Astrocyte of the spinal cord (primary cell): Measurements from ENCODE around the gene PTPRU.
"Not testable (repeated sequence)": the region's sequence is repeated elsewhere in the genome, so short reads cannot be mapped to it uniquely, and the experiment has no call there.

Source experiments
- DNase-seq: peaks from one replicate; pipeline ENCODE4 v3.0.0; 2011; ENCODE audit warnings: low read depth, low spot score
- H3K4me3 ChIP-seq: 2 replicates; pipeline ENCODE4 v1.5.1; 2011; ENCODE audit warnings: low read depth, mild to moderate bottlenecking, low read length, moderate library complexity
- in situ Hi-C: cut with HindIII; loops from 2 replicates; pipeline ENCODE4 v1.10.0; 2017; ENCODE audit warnings: low sequenced_read_pairs
- TF ChIP-seq, protein P1 (sequence below): IDR thresholded peaks from 2 replicates; pipeline ENCODE4 v1.5.1; 2012; ENCODE audit warnings: low read depth, mild to moderate bottlenecking, low read length, inconsistent platforms

The PTPRU gene

DNA sequence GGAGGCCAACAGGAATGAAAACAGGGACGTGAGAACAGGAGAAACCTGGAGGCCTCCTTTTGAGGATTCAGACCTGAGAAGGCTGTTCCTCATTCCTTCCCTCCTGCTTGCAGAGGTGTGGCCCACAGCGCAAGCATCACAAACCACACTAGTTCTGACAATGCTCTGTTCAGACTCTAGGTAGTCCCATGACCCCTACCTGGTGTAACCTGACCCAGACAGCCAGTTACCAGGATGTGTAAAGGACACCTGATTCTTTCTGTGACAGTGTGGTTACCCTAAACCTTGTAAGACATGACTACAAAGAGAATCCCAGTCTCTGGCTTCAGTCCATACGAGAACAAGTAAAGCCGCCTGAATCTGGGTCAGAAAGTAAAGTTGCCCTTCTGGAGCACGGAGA is 8.8 kb upstream of the PTPRU start:
- no peak overlapping the region for H3K4me3 ChIP-seq
- DNase-seq: no peak
- in situ Hi-C loops: loop anchor here (25.0 kb wide), 3 partner anchors 160 to 1685 kb away; partner anchors contain the start of gene SDC3
- TF ChIP-seq, protein P1, sequence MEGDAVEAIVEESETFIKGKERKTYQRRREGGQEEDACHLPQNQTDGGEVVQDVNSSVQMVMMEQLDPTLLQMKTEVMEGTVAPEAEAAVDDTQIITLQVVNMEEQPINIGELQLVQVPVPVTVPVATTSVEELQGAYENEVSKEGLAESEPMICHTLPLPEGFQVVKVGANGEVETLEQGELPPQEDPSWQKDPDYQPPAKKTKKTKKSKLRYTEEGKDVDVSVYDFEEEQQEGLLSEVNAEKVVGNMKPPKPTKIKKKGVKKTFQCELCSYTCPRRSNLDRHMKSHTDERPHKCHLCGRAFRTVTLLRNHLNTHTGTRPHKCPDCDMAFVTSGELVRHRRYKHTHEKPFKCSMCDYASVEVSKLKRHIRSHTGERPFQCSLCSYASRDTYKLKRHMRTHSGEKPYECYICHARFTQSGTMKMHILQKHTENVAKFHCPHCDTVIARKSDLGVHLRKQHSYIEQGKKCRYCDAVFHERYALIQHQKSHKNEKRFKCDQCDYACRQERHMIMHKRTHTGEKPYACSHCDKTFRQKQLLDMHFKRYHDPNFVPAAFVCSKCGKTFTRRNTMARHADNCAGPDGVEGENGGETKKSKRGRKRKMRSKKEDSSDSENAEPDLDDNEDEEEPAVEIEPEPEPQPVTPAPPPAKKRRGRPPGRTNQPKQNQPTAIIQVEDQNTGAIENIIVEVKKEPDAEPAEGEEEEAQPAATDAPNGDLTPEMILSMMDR: no peak

GRCh38 chr1:29230204-29230552 is 6.1 kb upstream of the PTPRU start:
- peak overlapping the region; percentile 90 for H3K4me3 ChIP-seq
- no peak for DNase-seq
- in situ Hi-C loops: loop anchor here (25.0 kb wide), 3 partner anchors 157 to 1682 kb away; partner anchors contain the start of gene SDC3
- TF ChIP-seq, protein P1: no peak

DNA sequence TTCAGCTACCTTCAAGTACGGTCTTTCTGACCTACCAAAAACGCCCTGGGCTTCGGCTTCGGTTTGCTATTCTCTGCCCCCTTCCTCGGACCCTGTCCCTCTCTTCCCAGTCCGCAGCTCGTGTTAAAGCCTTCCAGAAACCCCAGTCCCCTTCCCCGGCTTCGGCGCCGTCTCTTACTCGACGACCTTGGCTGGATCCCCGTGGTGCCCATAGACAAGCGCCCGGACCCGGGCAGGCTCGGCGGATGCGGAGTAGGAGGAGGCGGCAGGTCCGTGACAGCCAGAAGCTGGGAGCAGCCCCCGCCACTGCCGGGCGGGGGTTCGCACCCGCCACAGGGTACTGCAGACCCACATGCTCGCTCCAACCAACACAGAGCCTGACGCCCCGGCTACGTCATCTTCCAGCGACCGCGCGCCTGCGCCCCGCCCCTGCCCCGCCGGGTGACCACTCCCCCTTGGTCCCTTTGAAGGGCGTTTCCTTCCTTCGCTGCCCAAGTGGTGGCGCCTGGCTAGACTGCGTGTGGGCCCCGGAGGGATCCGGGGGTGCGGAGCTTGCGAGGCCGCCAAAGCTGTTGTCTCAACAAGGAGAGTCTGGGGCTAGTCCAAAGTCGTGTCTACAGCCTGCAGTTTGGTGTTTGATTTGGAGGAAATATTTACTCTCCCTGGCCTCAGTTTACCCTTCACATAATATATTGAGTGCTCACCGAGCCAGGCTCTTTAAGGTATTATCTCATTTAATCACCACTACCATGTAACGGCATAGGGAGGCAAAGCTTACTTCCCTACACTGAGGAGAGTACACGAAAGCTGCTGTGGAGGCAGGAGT is 5.6 kb upstream of the PTPRU start, which contains the start of gene MECR:
Gene MECR, minus strand, starts transcription at position 382 of the 826 bp plus-strand sequence. Its CDS starts 28 bp downstream, at position 354.
- peak; percentile 92 for DNase-seq
- peak within 1 kb of the TSS; percentile 90 for H3K4me3 ChIP-seq
- TF ChIP-seq, protein P1: no peak
- in situ Hi-C loops: loop anchor here (25.0 kb wide), 3 partner anchors 157 to 1682 kb away; partner anchors contain the start of gene SDC3

DNA sequence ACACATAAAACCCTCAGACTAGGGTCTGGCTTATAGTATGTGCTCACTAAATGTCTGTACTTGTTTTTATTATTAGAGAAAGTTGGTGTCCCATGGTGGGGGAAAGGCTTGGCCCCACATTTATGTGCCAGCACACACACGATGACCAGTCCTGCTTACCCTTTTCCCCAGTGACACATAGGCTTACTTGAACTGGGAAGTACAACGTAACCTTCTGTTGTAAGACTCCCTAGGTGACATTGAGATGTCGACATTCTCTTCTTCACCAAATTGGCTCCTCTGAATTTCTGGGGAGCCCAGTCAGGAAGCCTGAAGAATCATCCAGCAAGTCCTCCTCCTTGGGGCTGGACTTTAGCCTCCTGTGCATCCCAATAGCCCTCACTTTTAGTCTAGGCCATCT is 3.9 kb upstream of the PTPRU start:
- in situ Hi-C loops: loop anchor here (25.0 kb wide), 3 partner anchors 155 to 1680 kb away; partner anchors contain the start of gene SDC3
- no peak overlapping the region for H3K4me3 ChIP-seq
- TF ChIP-seq, protein P1: no peak
- DNase-seq: no peak

GRCh38 chr1:29233693-29234092 is 2.6 kb upstream of the PTPRU start:
- no peak overlapping the region for H3K4me3 ChIP-seq
- TF ChIP-seq, protein P1: no peak
- in situ Hi-C loops: loop anchor here (25.0 kb wide), 3 partner anchors 154 to 1679 kb away; partner anchors contain the start of gene SDC3
- no peak for DNase-seq

DNA sequence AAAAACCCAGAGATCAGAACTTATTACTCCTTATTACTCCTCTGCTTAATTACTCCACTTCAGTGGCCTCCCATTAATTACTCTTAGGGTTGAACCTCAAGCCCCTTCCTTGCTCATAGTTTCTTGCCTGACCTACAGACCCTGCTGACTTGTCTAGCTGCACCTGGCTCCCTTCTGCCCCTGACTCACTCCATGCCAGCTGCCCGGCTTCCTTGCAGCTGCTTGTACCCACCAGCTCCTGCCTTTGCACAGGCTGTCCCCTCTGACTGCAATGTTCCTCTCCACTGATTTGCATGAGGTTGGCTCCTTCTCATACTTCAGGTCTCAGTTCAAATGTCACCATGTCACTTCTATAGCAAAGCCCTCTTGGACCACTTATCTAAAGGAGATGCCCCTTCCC is 1.9 kb upstream of the PTPRU start:
- no peak for DNase-seq
- no peak overlapping the region for H3K4me3 ChIP-seq
- TF ChIP-seq, protein P1: no peak
- in situ Hi-C loops: loop anchor here (25.0 kb wide), 3 partner anchors 153 to 1678 kb away; partner anchors contain the start of gene SDC3

DNA sequence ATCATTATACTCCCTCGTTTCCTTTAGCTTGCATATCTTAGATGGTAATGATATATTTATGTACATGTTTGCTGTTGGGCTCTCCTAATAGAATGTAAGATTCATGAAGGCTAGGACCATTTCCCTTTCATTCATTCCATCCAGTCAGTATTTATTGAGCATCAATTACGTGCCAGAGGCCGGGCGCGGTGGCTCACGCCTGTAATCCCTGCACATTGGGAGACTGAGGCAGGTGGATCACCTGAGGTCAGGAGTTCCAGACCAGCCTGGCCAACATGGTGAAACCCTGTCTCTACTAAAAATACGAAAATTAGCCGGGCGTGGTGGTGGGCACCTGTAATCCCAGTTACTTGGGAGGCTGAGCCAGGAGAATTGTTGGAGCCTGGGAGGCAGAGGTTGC is 1.4 kb upstream of the PTPRU start:
- in situ Hi-C loops: loop anchor here (25.0 kb wide), 3 partner anchors 152 to 1677 kb away; partner anchors contain the start of gene SDC3
- not testable (repeated sequence) for H3K4me3 ChIP-seq, DNase-seq
